ENCODE measurements around the gene KDF1.
"Not testable (repeated sequence)": the region's sequence is repeated elsewhere in the genome, so short reads cannot be mapped to it uniquely, and the experiment has no call there.

The KDF1 gene

GRCh38 chr1:26994020-26994786 lies 33.9 kb upstream of the KDF1 start:
- no peak for DNase-seq

GRCh38 chr1:26993237-26994019 lies 33.2 kb upstream of the KDF1 start, which contains the start of gene TRNP1:
Gene TRNP1, plus strand, starts transcription at chr1:26993692. Its CDS starts 95 bp downstream, at chr1:26993787.
- DNase-seq = peak; percentile 81

- DNase-seq = no peak
These were observed 31.2 kb upstream of the KDF1 start for GRCh38 chr1:26991310-26992116.

GRCh38 chr1:26989403-26990109 lies 29.3 kb upstream of the KDF1 start:
- not testable (repeated sequence) for DNase-seq

GRCh38 chr1:26986658-26987057 lies 26.4 kb upstream of the KDF1 start:
- DNase-seq = no peak

GRCh38 chr1:26984291-26984690 lies 24.0 kb upstream of the KDF1 start:
- no peak for DNase-seq

GRCh38 chr1:26983863-26984262 lies 23.6 kb upstream of the KDF1 start:
- no peak for DNase-seq

- no peak for DNase-seq
These were observed 21.0 kb upstream of the KDF1 start for GRCh38 chr1:26981146-26981846.

GRCh38 chr1:26978901-26979300 lies 18.6 kb upstream of the KDF1 start:
- no peak for DNase-seq

GRCh38 chr1:26976621-26977510 lies 16.6 kb upstream of the KDF1 start:
- DNase-seq = no peak

- DNase-seq = no peak
These were observed 12.6 kb upstream of the KDF1 start for GRCh38 chr1:26972821-26973220.

- no peak for DNase-seq
These were observed 12.1 kb upstream of the KDF1 start for GRCh38 chr1:26972390-26972789.

- DNase-seq = no peak
These were observed 11.3 kb upstream of the KDF1 start for GRCh38 chr1:26971590-26971989.

GRCh38 chr1:26970810-26971209 lies 10.5 kb upstream of the KDF1 start:
- no peak for DNase-seq

GRCh38 chr1:26965628-26966027 lies 5.4 kb upstream of the KDF1 start:
- DNase-seq = no peak

GRCh38 chr1:26965213-26965612 lies 4.9 kb upstream of the KDF1 start:
- no peak for DNase-seq

GRCh38 chr1:26961826-26962225 lies 1.6 kb upstream of the KDF1 start:
- no peak for DNase-seq

GRCh38 chr1:26960625-26960966 lies 328 bp upstream of the KDF1 start:
- DNase-seq = no peak

GRCh38 chr1:26959270-26959669 lies 998 bp downstream of the KDF1 start:
- no peak for DNase-seq

- DNase-seq = no peak
These were observed 3.0 kb downstream of the KDF1 start for GRCh38 chr1:26957306-26957705.

GRCh38 chr1:26956321-26956720 lies 3.9 kb downstream of the KDF1 start:
- no peak for DNase-seq

All from hematopoietic multipotent progenitor cell treated with erythropoietin and hydrocortisone succinate and interleukin-3 and kit ligand, for 6 days (in vitro differentiated cells).